PC-3 (cell line): Measurements from ENCODE around the gene DYNC1I1. TPM values are rescaled to one million over a fixed set of nuclear protein-coding genes. Genes with fewer than 3 reads are reported as not detected.

Source experiments
- ATAC-seq: fragments of 200-7000 bp; cut with Tn5 transposase; 2 replicates; pipeline ENCODE4 v1.9.1; 2020; ENCODE audit warnings: mild to moderate bottlenecking, moderate library complexity
- BruUV-seq: library from RNA; stranded (reverse); fragments of 400-500 nt; replicated peaks from 2 replicates; lab custom pipeline; 2021; lab: Mats Ljungman, UMichigan
- CTCF ChIA-PET: fragments of 300-600 bp; sonication (Branson Sonifier 250); formaldehyde crosslinking; loops from one replicate; lab custom pipeline; 2022; ENCODE audit warnings: antibody characterized with exemption; lab: Charles Lee
- POLR2A ChIA-PET: fragments of 300-600 bp; sonication (Branson Sonifier 250); formaldehyde crosslinking; loops from one replicate; lab custom pipeline; 2022; ENCODE audit warnings: antibody characterized with exemption; ENCODE audit not compliant: unreplicated experiment; lab: Charles Lee
- DNase-seq: peaks from one replicate; pipeline ENCODE4 v3.0.0-alpha.2; 2015
- H2AFZ ChIP-seq: fragments of 300-600 bp; sonication (generic); 2 replicates; pipeline ENCODE4 v1.6.0; 2016; ENCODE audit warnings: antibody characterized with exemption, low read length
- H3F3A ChIP-seq: fragments of 300-600 bp; sonication (generic); one replicate; pipeline ENCODE4 v1.6.0; 2017; ENCODE audit warnings: antibody characterized with exemption, low read length, control low read depth, mild to moderate bottlenecking; ENCODE audit not compliant: unreplicated experiment
- H3K27ac ChIP-seq: fragments of 300-600 bp; sonication (generic); 2 replicates; pipeline ENCODE4 v1.5.1; 2016; ENCODE audit warnings: mild to moderate bottlenecking, low read length
- H3K27me3 ChIP-seq: fragments of 300-600 bp; sonication (generic); 2 replicates; pipeline ENCODE4 v1.6.1; 2016; ENCODE audit warnings: low read length, mixed read lengths
- H3K36me3 ChIP-seq: fragments of 300-600 bp; sonication (generic); 2 replicates; pipeline ENCODE4 v1.6.1; 2016; ENCODE audit warnings: low read depth, mixed run types, low read length, mixed read lengths
- H3K4me1 ChIP-seq: fragments of 300-600 bp; sonication (generic); 2 replicates; pipeline ENCODE4 v1.5.1; 2016; ENCODE audit warnings: low read length; ENCODE audit not compliant: insufficient read depth
- H3K4me2 ChIP-seq: fragments of 300-600 bp; sonication (generic); 2 replicates; pipeline ENCODE4 v1.6.0; 2016; ENCODE audit warnings: low read length
- H3K4me3 ChIP-seq: fragments of 300-600 bp; sonication (generic); 2 replicates; pipeline ENCODE4 v1.5.1; 2016; ENCODE audit warnings: mild to moderate bottlenecking, low read length, mixed read lengths
- H3K79me2 ChIP-seq: fragments of 300-600 bp; sonication (generic); 2 replicates; pipeline ENCODE4 v1.6.1; 2017; ENCODE audit warnings: low read length, mixed read lengths
- H3K9ac ChIP-seq: fragments of 300-600 bp; sonication (generic); 2 replicates; pipeline ENCODE4 v1.6.0; 2016; ENCODE audit warnings: mild to moderate bottlenecking, low read length
- H3K9me2 ChIP-seq: fragments of 300-600 bp; sonication (generic); replicated peaks from 2 replicates; pipeline ENCODE4 v1.6.1; 2016; ENCODE audit warnings: mixed run types, low read length, mixed read lengths
- H3K9me3 ChIP-seq: fragments of 300-600 bp; sonication (generic); 2 replicates; pipeline ENCODE4 v1.6.1; 2016; ENCODE audit warnings: low read length, mixed read lengths
- H4K20me1 ChIP-seq: fragments of 300-600 bp; sonication (generic); 2 replicates; pipeline ENCODE4 v1.6.1; 2016; ENCODE audit warnings: low read length, mixed read lengths
- CTCF ChIP-seq: fragments of 300-600 bp; sonication (generic); conservative IDR thresholded peaks from 2 replicates; pipeline ENCODE4 v1.5.1; 2017; ENCODE audit warnings: antibody characterized with exemption, low read depth, mild to moderate bottlenecking, low read length
- EZH2 ChIP-seq: fragments of 300-600 bp; sonication (generic); IDR thresholded peaks from one replicate; pipeline ENCODE4 v1.6.1; 2017; ENCODE audit warnings: antibody characterized with exemption, mild to moderate bottlenecking, low read length; ENCODE audit not compliant: unreplicated experiment
- EZH2phosphoT487 ChIP-seq: fragments of 300-600 bp; sonication (generic); IDR thresholded peaks from 2 replicates; pipeline ENCODE4 v1.6.1; 2018; ENCODE audit warnings: mild to moderate bottlenecking, antibody characterized with exemption, low read length, borderline replicate concordance
- intact Hi-C: fragments of 100-400 bp; cut with micrococcal nuclease; formaldehyde crosslinking; loops from 2 replicates; pipeline ENCODE4 v1.9.0; 2023
- total RNA-seq: library from RNA; depleted of rRNA; stranded (reverse); fragments of >200 nt; gene quantifications from 2 replicates; pipeline ENCODE4 v1.2.3, GENCODE V29; 2014

Gene DYNC1I1
- total RNA-seq, 1 experiment from 2014 or later, result 2.4 TPM

DNA sequence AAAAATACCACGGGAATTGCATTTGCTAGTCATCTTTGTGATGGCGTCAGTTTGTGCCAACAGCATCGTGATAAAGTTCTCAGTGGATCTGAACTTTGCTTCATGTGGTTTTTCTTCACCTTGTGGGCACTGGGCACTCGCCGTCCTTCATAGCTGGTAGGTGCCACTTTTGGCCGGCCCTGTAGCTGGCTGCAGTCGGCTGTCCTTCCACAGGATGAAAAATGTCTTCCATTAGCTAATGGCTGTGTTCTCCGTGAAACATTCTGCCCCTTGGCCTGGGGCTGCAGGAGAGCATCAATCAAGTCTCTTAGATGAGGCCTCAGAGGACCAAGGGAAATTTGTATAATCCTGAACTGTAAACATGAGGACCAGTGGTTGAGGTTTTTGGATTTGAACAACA lies 145.3 kb downstream of the DYNC1I1 start:
- CTCF ChIA-PET, result no interaction called here

GRCh38 chr7:95919556-95919955 lies 147.2 kb downstream of the DYNC1I1 start:
- intact Hi-C loops, result loop anchor here (5.0 to 10.0 kb wide), 4 partner anchors 265 to 1915 kb away; no protein-coding TSS in a partner anchor
- ATAC-seq (no peak), DNase-seq (peak; percentile 24)
- no peaks in the 10 kb centered on the region for H3K36me3 ChIP-seq
- H3K4me1 ChIP-seq, result peaks cover 30% of the 10 kb centered on the region
- ChIA-PET CTCF (no interaction called here), POLR2A (no interaction called here)
- H3K27ac ChIP-seq, result no peak overlapping the region
- no peaks in the 10 kb centered on the region for H3K9me3 ChIP-seq
- no peak overlapping the region for H3K4me2 ChIP-seq
- peak; percentile 28 for TF ChIP-seq CTCF
- TF ChIP-seq EZH2, result no peak
- no peak for TF ChIP-seq EZH2phosphoT487
- BruUV-seq, result no TSS peak
- H3K4me3 ChIP-seq, result no peak overlapping the region
- no peaks in the 10 kb centered on the region for H3K27me3 ChIP-seq
- H3K9ac ChIP-seq, result no peak overlapping the region
- H3K79me2 ChIP-seq, result no peaks in the 10 kb centered on the region
- H4K20me1 ChIP-seq, result no peaks in the 10 kb centered on the region
- H3F3A ChIP-seq, result no peaks in the 10 kb centered on the region
- no peaks in the 10 kb centered on the region for H3K9me2 ChIP-seq
- H2AFZ ChIP-seq, result no peak overlapping the region

More for the DNA sequence above, 145.3 kb downstream of the DYNC1I1 start:
- Histone ChIP-seq H4K20me1 (no peaks in the 10 kb centered on the region), H3K9ac (no peak overlapping the region), H3K9me2 (no peaks in the 10 kb centered on the region), H3K27ac (no peak overlapping the region), H3F3A (no peaks in the 10 kb centered on the region), H3K27me3 (no peaks in the 10 kb centered on the region), H3K9me3 (no peaks in the 10 kb centered on the region), H3K4me1 (peaks cover 28% of the 10 kb centered on the region), H3K79me2 (no peaks in the 10 kb centered on the region), H3K4me3 (no peak overlapping the region), H2AFZ (no peak overlapping the region), H3K4me2 (no peak overlapping the region), H3K36me3 (no peaks in the 10 kb centered on the region)
- DNase-seq (no peak), ATAC-seq (no peak)
- no TSS peak for BruUV-seq
- TF ChIP-seq EZH2, result no peak
- TF ChIP-seq CTCF, result no peak
- TF ChIP-seq EZH2phosphoT487, result no peak
- intact Hi-C loops, result loop anchor here (2.0 to 10.0 kb wide), 5 partner anchors 157 to 1917 kb away; no protein-coding TSS in a partner anchor
- POLR2A ChIA-PET, result no interaction called here

GRCh38 chr7:95921543-95921942 lies 149.2 kb downstream of the DYNC1I1 start:
- Histone ChIP-seq H3K9me3 (no peaks in the 10 kb centered on the region), H3K36me3 (no peaks in the 10 kb centered on the region), H3K9me2 (no peaks in the 10 kb centered on the region), H3K27ac (peak overlapping the region; percentile 63), H3F3A (no peaks in the 10 kb centered on the region), H3K4me3 (peak overlapping the region; percentile 44; the same call in 1 of the 2 replicates), H3K79me2 (no peaks in the 10 kb centered on the region), H2AFZ (0 out of 2 replicates have a peak overlapping the region, but pooled peaks have one; percentile 18), H4K20me1 (no peaks in the 10 kb centered on the region), H3K4me2 (peak overlapping the region; percentile 74), H3K4me1 (peaks cover 30% of the 10 kb centered on the region), H3K27me3 (no peaks in the 10 kb centered on the region), H3K9ac (peak overlapping the region; percentile 0; the same call in 1 of the 2 replicates)
- CTCF ChIA-PET, result no interaction called here
- DNase-seq, result peak; percentile 89
- POLR2A ChIA-PET, result interaction anchor here (0.7 kb wide), 1 partner anchor 756 kb away, joined by 3 read pairs; no protein-coding TSS in a partner anchor
- peak; percentile 92 for ATAC-seq
- no TSS peak for BruUV-seq
- intact Hi-C loops, result loop anchor here (2.0 kb wide), 1 partner anchor 71 kb away; no protein-coding TSS in a partner anchor
- TF ChIP-seq EZH2phosphoT487 (no peak), EZH2 (no peak), CTCF (no peak)
